K562 (cell line): ENCODE measurements around the gene SMARCC1. TPM values are rescaled to one million over a fixed set of nuclear protein-coding genes. Genes with fewer than 3 reads are reported as not detected.

Experiments used
- ATF1 ChIP-seq, 2 experiments: fragments of 450-650 bp in 1 of 2; IDR thresholded peaks; 2 replicates each; pipeline ENCODE4 v1.6.1; 2016; ENCODE audit warnings: missing compliant biosample characterization in 1 of 2, missing genetic modification characterization in 1 of 2
- MGA ChIP-seq: fragments of 450-650 bp; IDR thresholded peaks from 2 replicates; pipeline ENCODE4 v1.6.1; 2016; ENCODE audit warnings: mild to moderate bottlenecking, moderate library complexity
- PPARD ChIP-seq: fragments of 250-450 bp; sonication (Bioruptor Pico); IDR thresholded peaks from 2 replicates; pipeline ENCODE4 v1.8.0; 2022; ENCODE audit warnings: inconsistent platforms, mild to moderate bottlenecking, moderate library complexity
- polyA plus RNA-seq, 8 experiments: library from polyadenylated mRNA; depleted of rRNA in 4 of 8; stranded (reverse) in 5 of 8; unstranded in 3 of 8; fragments of >200 nt; fragmentation: Nextera tagmentation in 2 of 8; fragmentation: Illumina TruSeq in 1 of 8; extraction: Ambion mirVana in 2 of 8; extraction: Trizol in 1 of 8; gene quantifications; 2 replicates each; pipeline versions ENCODE4 v1.2.1 to v1.2.3, GENCODE V29; 2011 to 2014; ENCODE audit warnings: inconsistent platforms in 1 of 8, missing spikeins in 1 of 8
- total RNA-seq, 7 experiments: library from RNA; depleted of rRNA in 6 of 7; stranded (reverse); fragments of >200 nt in 6 of 7; fragmentation: Illumina TruSeq in 2 of 7; extraction: Trizol in 2 of 7; gene quantifications; 2 replicates each; pipeline versions ENCODE4 v1.2.1 to v1.2.3, GENCODE V29; 2011 to 2021; ENCODE audit warnings: low replicate concordance in 1 of 7

Gene SMARCC1
- total and polyA plus RNA-seq, 9 of the 15 experiments (the other 6 are each of a cell fraction or from before 2014, with no cell fraction given): 20.7 to 199 (median 66.0) TPM

DNA sequence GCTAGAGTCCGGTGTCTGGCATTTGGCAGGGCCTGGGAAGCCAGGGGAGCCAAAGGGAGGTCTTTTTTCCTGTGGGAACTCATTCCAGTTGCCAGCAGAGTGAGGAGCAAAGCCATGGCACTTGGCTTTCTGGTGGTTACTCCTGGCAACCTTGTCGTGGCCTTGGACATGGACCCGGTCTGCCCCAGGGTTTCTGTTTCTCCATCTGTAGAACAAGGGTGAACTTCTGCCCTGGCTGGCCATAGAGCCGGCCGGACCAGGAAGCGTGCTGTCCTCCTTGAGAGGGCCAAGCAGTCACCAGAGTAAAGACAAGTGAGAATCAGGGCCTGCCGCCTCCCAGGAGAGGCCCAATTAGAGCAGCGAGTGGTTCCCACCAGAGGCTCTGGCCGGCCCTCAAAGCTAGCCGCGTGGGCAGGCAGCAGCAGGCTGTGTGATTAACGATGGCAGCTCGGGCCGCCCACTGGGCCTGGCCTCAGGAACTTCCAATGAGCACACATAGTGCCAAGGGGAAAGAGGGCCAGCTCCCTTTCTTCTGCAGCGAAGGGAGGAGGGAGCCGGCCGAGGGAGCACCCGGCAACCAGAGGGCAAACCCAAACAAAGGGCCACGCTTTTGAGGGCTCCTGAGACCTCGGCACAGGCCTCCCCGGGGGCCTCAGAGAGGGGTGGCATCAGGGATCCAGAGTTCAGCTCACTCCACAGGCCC is 239.1 kb downstream of the SMARCC1 start (continued):
- TF ChIP-seq MGA (peak; percentile 70), PPARD (CRISPR knock-in tag) (no peak), ATF1 (CRISPR knock-in tag; IDR thresholded peaks at IDR 0.05) (no peak), ATF1 (tag; IDR thresholded peaks at IDR 0.05) (no peak)
